Peyer's patch (tissue), 4 donors: ENCODE measurements around the gene ATG2A.

Source experiments
- CTCF ChIP-seq, 6 experiments: fragments of 450-650 bp in 4 of 6; fragments of 200-600 bp in 2 of 6; sonication (generic) in 1 of 6; IDR thresholded peaks; one replicate each; pipeline ENCODE4 v1.5.1; 2017 to 2019; ENCODE audit warnings: antibody characterized with exemption in 6 of 6, mild to moderate bottlenecking in 3 of 6, moderate library complexity in 1 of 6
- POLR2A ChIP-seq, 2 donors: fragments of 450-650 bp; IDR thresholded peaks; one replicate each; pipeline ENCODE4 v1.5.1; 2017; ENCODE audit warnings: antibody characterized with exemption in 2 of 2, mild to moderate bottlenecking in 2 of 2, moderate library complexity in 2 of 2

GRCh38 chr11:64882243-64882642 is 34.8 kb downstream of the ATG2A start:
- no peak for TF ChIP-seq CTCF (IDR thresholded peaks at IDR 0.05)
- TF ChIP-seq POLR2A (IDR thresholded peaks at IDR 0.05): no peak
